GM21447 (cell line): ENCODE data around the gene HEXIM1.

Experiments
- ATAC-seq: cut with Tn5 transposase; IDR thresholded peaks from one replicate; pipeline ENCODE4 v1.9.1; 2021; ENCODE audit not compliant: unreplicated experiment

Gene HEXIM1

GRCh38 chr17:45129426-45129939 lies 18.8 kb upstream of the HEXIM1 start:
- no peak for ATAC-seq

- no peak for ATAC-seq
Observed at GRCh38 chr17:45129940-45130680, 18.2 kb upstream of the HEXIM1 start.

GRCh38 chr17:45130681-45131615 lies 17.3 kb upstream of the HEXIM1 start:
- ATAC-seq: no peak

- no peak for ATAC-seq
Observed at GRCh38 chr17:45131616-45132319, 16.5 kb upstream of the HEXIM1 start.

GRCh38 chr17:45132320-45132571 lies 16.0 kb upstream of the HEXIM1 start, which contains the start of gene PLCD3:
Gene PLCD3 (minus strand): TSS chr17:45132515. CDS start chr17:45132410, 105 bp downstream.
- ATAC-seq: no peak

- ATAC-seq: no peak
Observed at GRCh38 chr17:45132572-45133463, 15.5 kb upstream of the HEXIM1 start.

- ATAC-seq: peak; percentile 71
Observed at GRCh38 chr17:45135192-45135977, 12.9 kb upstream of the HEXIM1 start, which contains the start of gene ACBD4. Gene ACBD4 (plus strand): TSS chr17:45135687. CDS start chr17:45136145, 458 bp downstream.

GRCh38 chr17:45135978-45136791 lies 12.1 kb upstream of the HEXIM1 start:
- no peak for ATAC-seq

GRCh38 chr17:45136846-45137560 lies 11.3 kb upstream of the HEXIM1 start:
- ATAC-seq: no peak

GRCh38 chr17:45137561-45138305 lies 10.5 kb upstream of the HEXIM1 start:
- ATAC-seq: no peak

- ATAC-seq: no peak
Observed at GRCh38 chr17:45138911-45139532, 9.3 kb upstream of the HEXIM1 start.

- no peak for ATAC-seq
Observed at GRCh38 chr17:45139533-45139920, 8.7 kb upstream of the HEXIM1 start.

GRCh38 chr17:45143094-45143670 lies 5.1 kb upstream of the HEXIM1 start:
- ATAC-seq: no peak

GRCh38 chr17:45143767-45144198 lies 4.5 kb upstream of the HEXIM1 start:
- ATAC-seq: no peak

- no peak for ATAC-seq
Observed at GRCh38 chr17:45144199-45145034, 3.9 kb upstream of the HEXIM1 start.

GRCh38 chr17:45145035-45145389 lies 3.3 kb upstream of the HEXIM1 start:
- ATAC-seq: no peak
